Epithelial cell of proximal tubule (primary cell): Measurements from ENCODE around the gene TRPM3. TPM values are rescaled to one million over a fixed set of nuclear protein-coding genes. Genes with fewer than 3 reads are reported as not detected.

Source experiments
- DNase-seq: peaks from one replicate; pipeline ENCODE4 v3.0.0-alpha.2; 2011; ENCODE audit warnings: low read depth
- H3K4me3 ChIP-seq: 2 replicates; pipeline ENCODE4 v1.5.1; 2011; ENCODE audit warnings: low read depth, mild to moderate bottlenecking, low read length
- total RNA-seq: library from RNA; depleted of rRNA; stranded (reverse); fragments of >200 nt; gene quantifications from 2 replicates; pipeline ENCODE4 v1.2.3, GENCODE V29; 2015
- TF ChIP-seq, protein P1 (sequence below): conservative IDR thresholded peaks from 2 replicates; pipeline ENCODE4 v1.5.1; 2012; ENCODE audit warnings: low read depth, mild to moderate bottlenecking, low read length

Gene TRPM3
- total RNA-seq, 1 donor from 2014 or later = not detected

GRCh38 chr9:70802758-70803436, 318.5 kb downstream of the TRPM3 start:
- no peak overlapping the region for H3K4me3 ChIP-seq
- TF ChIP-seq, protein P1, sequence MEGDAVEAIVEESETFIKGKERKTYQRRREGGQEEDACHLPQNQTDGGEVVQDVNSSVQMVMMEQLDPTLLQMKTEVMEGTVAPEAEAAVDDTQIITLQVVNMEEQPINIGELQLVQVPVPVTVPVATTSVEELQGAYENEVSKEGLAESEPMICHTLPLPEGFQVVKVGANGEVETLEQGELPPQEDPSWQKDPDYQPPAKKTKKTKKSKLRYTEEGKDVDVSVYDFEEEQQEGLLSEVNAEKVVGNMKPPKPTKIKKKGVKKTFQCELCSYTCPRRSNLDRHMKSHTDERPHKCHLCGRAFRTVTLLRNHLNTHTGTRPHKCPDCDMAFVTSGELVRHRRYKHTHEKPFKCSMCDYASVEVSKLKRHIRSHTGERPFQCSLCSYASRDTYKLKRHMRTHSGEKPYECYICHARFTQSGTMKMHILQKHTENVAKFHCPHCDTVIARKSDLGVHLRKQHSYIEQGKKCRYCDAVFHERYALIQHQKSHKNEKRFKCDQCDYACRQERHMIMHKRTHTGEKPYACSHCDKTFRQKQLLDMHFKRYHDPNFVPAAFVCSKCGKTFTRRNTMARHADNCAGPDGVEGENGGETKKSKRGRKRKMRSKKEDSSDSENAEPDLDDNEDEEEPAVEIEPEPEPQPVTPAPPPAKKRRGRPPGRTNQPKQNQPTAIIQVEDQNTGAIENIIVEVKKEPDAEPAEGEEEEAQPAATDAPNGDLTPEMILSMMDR = no peak
- DNase-seq = no peak

DNA sequence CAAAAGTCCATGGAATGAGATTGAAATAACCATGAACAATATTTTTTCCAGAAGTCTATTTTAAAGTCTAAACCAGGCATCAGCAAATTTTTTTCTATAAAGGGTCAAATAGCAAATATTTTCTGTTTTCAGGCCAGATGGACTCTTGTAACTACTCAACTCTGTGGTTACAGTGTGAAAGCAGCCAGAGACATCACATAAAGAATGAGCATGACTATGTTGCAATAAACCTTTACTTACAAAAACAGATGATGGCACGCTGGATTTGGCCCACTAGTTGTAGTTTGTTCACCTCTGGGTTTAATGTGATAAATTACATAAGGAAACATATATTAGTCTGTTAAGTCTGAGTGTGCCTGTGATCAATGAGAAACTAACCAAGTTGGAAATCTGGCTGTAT, 319.2 kb downstream of the TRPM3 start:
- TF ChIP-seq, protein P1 = no peak
- DNase-seq = no peak
- no peak overlapping the region for H3K4me3 ChIP-seq

DNA sequence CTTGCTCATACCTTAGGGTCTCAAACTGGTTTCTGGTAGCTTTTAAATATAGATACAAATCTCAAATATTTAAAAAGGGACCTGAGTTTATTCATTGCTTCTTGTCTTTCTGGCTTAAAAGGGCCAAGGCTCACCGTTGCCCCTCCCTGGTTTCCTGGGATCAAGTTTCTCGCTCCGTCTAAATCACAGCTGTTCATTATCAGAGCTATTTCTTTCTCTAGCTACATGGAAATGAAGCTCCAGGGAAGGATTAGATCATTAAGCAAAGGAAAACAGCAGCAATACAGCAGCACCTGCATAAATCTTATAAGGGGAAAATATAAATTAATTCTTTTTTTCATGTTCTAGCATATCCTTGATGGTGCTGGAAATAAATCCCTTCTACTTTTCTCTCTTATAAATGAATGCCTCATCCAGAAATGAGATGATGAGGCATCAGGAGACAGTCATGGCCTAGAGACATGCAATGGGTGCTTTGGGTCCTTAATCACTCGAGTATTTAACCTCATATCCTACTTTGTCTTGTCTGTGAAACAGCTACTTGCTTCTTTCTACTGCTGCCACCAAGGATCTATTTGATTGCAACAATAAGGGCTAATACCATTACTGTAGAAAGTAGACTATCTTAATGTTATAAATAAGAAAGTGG, 320.1 kb downstream of the TRPM3 start:
- no peak overlapping the region for H3K4me3 ChIP-seq
- DNase-seq = no peak
- TF ChIP-seq, protein P1 = no peak

DNA sequence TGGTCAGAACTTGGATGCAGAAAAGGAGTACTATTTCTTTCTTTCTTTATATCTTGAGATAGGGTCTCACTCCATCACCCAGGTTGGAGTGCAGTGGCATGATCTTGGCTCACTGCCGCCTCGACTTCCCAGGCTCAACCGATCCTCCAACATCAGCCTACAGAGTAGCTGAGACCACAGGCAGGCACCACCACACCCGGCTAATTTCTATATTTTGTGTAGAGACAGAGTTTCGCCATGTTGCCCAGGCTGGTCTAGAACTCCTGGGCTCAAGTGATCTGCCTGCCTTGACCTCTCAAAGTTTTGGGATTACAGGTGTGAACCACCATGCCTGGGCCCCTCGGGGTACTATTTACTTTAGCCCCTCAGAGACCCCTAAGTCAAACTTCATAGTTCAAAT, 323.4 kb downstream of the TRPM3 start:
- DNase-seq = no peak
- TF ChIP-seq, protein P1 = no peak
- H3K4me3 ChIP-seq = no peak overlapping the region

DNA sequence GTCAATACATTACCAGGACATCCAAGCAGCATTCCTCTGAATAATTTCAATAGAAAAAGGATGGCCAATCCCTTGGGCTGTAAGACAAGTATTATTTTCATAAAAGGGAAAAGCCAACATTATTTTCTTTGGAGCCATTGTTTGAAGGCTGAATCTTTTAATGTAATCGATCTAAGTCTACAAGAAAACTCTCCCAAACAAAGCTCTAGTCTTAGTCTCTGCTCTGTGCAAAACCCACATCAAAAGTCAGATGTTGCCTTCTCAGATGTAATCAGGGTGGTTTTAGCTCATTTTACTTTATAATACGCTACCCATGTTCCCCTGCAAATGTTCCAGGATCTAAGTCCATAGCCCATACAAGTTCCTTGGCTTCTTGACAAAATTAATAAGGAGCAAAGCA, 325.6 kb downstream of the TRPM3 start:
- DNase-seq = no peak
- TF ChIP-seq, protein P1 = no peak
- H3K4me3 ChIP-seq = no peak overlapping the region

DNA sequence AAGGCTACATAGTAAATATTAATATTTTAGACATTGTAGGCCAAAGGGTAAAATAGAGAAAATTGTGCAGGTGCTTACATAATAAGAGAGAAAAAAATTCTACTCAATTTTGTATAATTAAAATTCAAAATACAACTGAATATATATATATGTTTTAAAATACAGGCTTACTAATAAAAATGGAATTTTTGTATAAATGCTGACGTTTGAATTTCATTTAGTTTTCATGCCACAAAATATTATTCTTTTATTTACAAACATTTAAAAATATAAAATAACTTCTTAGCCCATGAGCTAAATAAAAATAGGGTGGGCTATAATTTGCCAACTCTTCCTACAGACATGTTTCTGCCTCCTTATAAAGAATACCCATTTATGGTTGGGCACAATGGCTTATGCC, 328.6 kb downstream of the TRPM3 start:
- H3K4me3 ChIP-seq = no peak overlapping the region
- TF ChIP-seq, protein P1 = no peak
- no peak for DNase-seq

- no peak for DNase-seq
- TF ChIP-seq, protein P1 = no peak
- no peak overlapping the region for H3K4me3 ChIP-seq
Measured at GRCh38 chr9:70791936-70792335, 329.5 kb downstream of the TRPM3 start.
